GM12892 (cell line): Measurements from ENCODE around the gene EMX1.

Experiments
- POLR2A ChIP-seq: IDR thresholded peaks from 2 replicates; pipeline ENCODE4 v1.6.1; 2011; ENCODE audit warnings: low read depth, low read length, control low read depth
- POLR2AphosphoS5 ChIP-seq: IDR thresholded peaks from 2 replicates; pipeline ENCODE4 v1.6.1; 2011; ENCODE audit warnings: low read depth, low read length, control low read depth

DNA sequence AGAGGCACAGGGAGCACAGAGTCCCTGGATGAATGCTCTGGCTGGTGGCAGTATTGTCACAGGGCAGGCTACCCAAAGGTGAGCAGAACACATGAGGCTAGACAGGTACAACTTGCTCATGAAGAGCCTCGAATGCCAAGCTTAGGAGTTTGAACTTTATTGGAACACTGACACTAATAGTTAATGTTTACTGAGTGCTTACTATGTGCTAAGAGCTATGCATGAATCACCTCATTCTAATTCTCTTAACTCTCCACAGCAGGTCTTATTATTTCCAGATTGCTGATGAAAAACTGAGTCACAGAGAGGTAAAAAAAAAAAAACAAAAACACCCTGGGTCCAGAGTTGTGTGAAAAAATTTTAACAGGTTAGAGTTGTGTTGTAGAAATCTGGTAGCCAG is 6.1 kb upstream of the EMX1 start:
- TF ChIP-seq POLR2A (no peak), POLR2AphosphoS5 (no peak)
